GM21528 (cell line): ENCODE measurements around the gene TSPAN8.
"Not testable (repeated sequence)": the region's sequence is repeated elsewhere in the genome, so short reads cannot be mapped to it uniquely, and the experiment has no call there.

Experiments used
- ATAC-seq: cut with Tn5 transposase; IDR thresholded peaks from one replicate; pipeline ENCODE4 v1.9.1; 2021; ENCODE audit warnings: mild to moderate bottlenecking, moderate library complexity; ENCODE audit not compliant: unreplicated experiment, low FRiP score

The TSPAN8 gene

DNA sequence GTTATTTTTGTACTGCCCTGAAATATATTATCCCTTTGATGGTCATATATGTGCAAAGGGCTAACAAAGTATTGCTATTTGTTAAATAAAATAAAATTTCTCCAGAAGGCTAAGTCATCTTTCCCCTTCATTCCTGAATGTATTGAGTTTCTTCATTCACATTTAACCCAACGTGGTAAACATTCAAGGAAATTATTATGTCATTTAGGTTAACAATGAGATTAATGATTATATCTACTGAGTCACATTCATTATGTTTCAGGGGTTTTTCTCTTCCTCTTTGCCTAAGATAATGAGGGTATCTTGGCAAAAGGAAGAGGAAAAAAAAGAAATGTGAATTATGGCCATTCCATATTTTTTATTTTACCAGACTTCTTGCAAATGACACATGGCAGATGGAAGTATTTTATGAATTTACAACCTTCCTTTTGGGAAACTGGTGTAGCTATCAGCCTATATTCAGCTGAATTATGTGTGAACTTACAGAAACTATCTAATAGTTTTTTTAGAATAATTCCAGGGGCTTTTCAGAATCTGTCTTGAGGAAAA is 27.2 kb downstream of the TSPAN8 start:
- ATAC-seq = no peak

DNA sequence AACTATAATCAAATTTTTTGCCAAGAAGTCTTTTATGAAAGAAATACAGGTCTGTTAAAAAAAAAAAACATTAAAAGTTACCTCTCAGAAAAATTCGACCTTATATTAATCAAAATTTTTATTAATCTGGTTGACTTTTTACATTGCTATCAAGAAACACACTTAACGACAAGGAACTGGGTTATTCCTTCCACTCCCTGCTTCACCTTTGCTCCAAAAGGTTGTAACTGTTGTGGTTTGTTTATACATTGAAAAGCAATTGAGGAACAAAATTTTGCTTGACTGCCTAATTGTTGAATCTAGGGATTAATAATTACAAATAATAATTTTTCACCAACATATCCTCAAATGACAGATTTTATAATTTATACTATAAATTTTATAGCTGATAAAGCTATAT is 28.4 kb downstream of the TSPAN8 start:
- no peak for ATAC-seq

DNA sequence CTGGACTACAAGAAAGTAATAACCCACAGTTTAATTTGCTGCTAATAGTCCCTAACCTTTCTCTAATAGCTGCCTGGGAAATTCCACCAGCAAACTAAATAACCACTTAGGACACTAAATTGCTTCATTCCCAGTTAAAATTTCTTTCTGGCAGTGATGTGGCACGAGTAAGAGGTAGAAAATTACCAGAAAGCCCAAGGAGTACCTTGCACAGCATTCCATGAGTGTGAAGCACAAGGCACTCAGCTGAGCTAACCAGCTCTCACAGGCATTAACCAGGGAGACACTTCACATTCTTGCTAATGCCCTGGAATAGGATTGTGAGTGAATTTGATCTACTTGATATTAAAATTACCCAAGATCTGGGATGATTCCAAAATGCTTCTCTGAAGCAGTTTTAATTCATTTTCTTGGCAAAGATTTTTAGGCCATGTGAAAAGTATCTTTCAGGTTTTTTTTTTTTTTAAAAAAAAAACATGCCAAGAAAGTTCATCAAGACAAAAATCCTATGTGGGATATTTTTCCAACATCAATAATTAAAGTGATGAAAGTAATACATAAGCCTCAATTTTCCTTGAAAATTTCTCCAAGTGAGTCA is 29.5 kb downstream of the TSPAN8 start:
- no peak for ATAC-seq

DNA sequence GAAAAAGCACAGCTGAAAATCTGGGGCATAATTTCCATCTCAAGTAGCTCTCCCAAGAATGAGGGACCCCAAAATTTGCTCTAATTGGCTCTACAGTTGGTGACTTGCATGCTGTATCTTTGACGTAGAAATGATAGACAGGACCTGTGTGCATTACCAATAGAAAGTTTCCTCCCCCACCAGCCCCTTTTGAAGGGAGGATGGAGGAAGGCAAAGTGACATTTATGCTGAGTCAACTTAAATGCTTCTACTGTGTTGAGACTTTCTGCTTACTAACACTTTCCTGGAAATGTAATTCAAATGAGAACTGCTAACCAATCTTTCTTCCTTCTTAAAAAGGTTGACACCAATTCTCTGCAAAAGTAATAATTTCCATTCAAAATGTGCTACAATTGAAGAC is 31.9 kb downstream of the TSPAN8 start:
- ATAC-seq = no peak

DNA sequence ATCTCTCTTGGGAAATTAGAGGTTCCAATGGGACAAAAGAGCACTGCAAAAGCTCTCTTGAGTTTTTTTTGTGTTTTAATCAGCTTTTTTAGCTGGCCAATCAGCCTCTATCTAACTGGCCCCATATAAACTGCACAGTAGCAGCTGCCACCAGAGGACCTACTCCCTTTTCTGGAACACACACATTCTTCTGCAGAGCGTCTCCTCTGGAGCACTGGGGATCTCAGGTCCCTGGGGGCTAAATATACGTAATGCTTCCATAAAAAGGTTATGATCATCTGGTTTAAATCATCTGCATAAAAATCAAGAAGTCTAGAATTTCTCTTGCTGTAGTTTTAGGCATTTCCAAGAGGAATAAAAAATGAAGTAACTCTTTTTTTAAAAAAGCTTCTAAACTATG is 32.3 kb downstream of the TSPAN8 start:
- no peak for ATAC-seq

DNA sequence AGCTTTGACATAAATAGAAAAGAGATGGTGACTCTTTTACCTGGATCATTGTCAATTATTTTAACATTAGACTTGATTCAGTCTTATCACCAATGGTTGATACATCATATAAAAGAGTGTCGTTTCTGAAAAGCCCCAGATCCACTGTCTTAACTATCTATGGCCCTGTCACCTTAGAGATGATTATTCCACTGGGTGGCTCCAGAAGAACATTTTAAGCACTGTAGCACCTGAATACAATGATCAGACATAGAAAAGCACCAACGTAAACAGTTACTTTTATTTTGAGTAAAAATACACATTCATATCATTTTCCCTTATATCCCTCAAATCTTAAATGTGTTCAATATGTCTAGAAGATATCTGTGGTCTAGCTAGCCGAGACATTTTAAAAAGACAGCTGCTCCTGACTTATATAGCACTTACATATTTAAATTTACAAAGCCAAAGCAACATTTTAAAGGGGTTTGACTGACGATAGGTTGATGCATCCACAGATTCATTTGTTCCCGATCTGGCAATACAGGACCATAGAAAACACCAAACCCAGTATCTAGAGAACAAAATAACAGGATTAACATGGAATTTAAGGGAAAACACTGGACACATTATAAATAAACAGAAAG is 32.9 kb downstream of the TSPAN8 start:
- ATAC-seq = no peak

DNA sequence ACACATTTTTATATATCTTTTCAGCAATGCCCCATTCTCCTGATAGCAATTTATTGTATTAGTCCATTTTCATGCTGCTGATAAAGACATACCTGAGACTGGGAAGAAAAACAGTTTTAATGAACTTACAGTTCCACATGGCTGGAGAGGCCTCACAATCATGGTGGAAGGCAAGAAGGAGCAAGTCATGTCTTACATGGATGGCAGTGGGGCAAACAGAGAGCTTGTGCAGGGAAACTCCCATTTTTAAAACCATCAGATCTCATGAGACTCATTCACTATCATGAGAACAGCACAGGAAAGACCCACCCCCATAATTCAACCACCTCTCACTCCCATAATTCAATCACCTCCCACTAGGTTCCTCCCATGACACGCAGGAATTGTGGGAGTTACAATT is 44.7 kb downstream of the TSPAN8 start:
- ATAC-seq = not testable (repeated sequence)

DNA sequence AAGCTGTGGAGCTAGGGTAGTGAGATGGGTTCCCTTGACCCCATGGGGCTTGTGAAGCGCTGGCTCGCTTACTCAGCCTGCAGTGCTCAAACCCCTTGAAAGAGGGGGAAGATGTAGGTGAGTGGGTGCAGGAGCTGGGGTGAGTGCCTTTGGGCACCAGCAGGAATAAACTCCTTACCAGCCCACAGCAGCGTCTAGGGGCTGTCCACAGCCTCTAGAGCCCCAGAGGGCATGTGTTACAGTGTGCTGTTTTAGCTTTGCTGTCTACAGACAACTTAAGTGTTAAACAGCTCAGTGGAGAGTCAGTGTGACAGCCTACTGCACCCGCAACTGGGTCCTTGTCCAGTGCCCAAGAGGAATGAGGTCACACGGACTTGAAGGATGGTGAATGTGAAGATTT is 48.0 kb downstream of the TSPAN8 start:
- no peak for ATAC-seq

DNA sequence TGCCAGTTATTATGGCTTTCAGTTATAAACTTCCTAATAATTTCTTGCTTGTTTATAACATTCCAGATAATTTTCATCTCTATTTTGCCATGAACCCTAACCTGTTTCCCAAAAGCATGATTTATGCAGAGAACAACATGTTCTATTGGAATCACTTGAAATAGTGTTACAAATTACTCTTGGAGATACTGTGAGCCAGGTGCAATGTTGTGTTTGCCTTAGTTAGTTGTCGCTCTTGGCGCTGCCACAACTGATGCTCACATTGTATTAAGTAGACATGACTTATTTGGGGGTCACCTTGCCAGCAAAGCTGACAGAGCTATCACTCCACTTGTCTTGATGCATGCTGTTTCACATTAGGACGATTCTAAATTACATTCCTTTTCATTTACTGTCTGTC is 49.4 kb downstream of the TSPAN8 start:
- ATAC-seq = no peak

DNA sequence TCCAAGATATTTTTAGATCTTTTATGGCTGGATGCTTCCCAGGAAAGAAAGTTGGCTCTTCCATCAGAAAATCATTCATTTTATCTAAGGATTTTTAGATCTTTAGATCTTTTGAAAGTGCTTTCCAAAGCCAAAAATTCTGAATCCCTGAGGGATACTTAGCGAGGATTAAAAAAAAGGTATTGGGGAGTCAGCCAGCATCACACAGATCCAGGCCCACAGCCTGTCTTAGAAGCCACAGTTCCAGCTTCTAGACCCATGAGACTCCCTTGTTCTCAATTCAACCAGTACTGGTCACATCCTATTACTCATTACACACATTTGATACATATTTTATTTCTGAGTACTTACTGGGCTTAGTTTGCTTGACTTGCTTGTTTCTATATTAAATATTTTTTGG is 49.9 kb downstream of the TSPAN8 start:
- no peak for ATAC-seq

DNA sequence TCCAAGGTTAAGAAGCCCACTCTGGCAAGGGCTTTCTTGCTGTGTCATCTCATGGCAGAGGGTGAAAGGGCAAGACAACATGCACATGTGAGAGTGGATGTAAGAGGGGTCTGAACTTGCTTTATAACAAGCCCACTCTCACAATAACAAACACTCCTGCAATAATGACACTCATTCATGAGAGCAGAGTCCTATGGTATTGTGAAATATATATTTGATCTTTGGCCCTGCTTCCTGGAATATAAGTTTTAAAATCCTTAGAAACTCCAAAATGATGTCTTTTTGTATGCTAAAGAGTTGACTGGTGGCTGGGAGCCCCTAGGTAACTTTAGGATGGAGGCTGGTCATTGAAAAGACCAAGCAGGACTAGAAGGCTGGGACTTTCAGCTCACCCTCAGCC is 51.8 kb downstream of the TSPAN8 start:
- no peak for ATAC-seq

DNA sequence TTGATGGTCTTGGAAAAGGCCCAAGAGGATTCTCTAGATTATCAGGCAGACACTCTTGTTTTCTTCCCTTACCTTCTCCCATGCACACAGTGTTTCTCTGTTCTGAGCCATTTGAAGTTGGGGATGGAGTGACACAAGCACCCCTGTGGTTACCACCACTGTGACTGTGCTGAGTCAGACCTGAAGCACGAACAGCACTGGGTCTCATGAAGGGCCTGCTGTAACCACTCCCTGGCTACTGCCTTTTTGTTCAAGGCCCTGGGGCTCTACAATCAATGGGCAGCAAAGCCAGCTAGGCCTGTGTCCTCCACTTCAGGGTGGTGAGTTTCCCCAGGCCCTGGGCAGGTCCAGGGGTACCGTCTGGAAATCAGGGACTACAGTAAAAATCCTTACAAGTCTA is 65.5 kb downstream of the TSPAN8 start:
- ATAC-seq = no peak

DNA sequence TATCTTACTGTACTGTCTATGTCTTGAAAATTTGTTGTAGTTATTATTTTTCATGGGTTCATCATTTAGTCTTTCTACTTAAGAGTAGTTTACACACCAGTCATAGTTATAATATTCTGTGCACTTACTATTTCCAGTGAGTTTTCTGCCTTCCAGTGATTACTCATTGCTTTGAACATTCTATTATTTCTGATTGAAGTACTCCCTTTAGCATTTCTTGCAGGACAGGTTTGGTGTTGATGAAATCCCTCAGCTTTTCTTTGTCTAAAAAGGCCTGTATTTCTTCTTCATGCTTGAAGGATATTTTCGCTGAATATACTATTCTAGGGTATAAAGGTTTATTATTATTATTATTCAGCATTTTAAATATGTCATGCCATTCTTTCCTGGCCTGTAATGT is 66.8 kb downstream of the TSPAN8 start:
- ATAC-seq = no peak

DNA sequence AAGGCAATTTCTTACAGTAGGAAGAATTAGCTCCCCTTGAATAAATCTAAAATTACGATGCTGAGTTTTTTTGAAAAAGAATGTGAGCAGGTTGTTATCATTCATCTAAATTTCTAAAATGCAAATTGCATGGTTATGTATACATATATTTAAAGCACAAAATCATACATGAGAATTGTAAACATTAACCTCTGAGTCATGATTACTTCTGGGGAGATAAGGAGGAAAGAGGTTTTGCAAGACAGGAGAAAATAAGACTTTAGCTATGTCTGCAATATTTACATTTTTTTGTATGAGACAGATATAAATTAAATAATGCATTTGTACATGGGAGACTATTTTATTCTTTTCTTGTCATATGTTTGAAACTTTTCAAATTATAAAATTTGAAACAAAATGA is 72.2 kb downstream of the TSPAN8 start:
- no peak for ATAC-seq

DNA sequence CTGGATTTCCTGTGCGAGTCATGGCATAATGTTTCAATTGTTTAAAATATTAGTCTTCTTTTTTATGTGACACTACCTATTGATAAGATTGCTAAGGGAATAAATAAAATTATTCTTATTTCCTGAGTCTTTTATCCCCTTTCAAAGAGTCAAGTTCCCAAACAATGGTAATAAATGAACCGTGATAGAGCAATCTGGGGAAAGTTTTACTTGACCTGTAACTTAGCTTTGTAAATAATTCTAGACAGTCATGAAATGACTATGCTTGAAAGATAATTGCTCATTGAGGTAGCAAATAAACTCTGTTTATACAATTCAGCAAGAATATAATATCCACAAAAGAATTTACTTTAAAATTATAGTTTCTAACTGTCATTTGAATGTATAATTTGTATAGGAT is 82.1 kb downstream of the TSPAN8 start:
- no peak for ATAC-seq
